ENCODE results near the gene PRR16.

The PRR16 gene

DNA sequence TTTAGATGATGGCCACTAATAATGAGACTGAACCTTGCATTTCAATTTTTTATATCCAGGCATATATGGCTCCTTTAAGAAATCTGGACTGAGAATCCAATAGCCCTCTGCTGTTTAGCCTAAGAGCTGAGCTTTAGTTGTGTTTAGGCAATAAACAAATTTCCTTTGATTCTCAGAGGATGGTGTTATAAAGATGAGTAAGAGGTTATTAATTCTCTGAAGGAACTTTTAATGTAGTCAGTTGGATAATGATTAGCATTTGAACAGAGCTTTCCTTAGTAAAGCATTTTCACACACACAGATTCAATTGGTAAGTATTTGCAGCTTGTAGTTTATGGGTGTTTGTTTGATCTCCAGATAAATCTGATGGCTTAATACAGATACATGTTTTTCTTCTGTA, 149.6 kb downstream of the PRR16 start:
- Histone ChIP-seq H3K9me3 (ENCODE audit: severe bottlenecking) (no peaks in the 10 kb centered on the region), H3K4me1 (ENCODE audit: insufficient read depth, poor library complexity, severe bottlenecking) (peaks cover 47% of the 10 kb centered on the region), H3K27me3 (ENCODE audit: insufficient read depth, poor library complexity, severe bottlenecking) (no peaks in the 10 kb centered on the region), H3K27ac (ENCODE audit: poor library complexity, severe bottlenecking) (peak overlapping the region; percentile 82), H3K36me3 (ENCODE audit: low read depth) (no peaks in the 10 kb centered on the region), H3K4me3 (ENCODE audit: severe bottlenecking) (no peak overlapping the region)
- DNase-seq (ENCODE audit: low spot score) = no peak
- TF ChIP-seq, protein P1, sequence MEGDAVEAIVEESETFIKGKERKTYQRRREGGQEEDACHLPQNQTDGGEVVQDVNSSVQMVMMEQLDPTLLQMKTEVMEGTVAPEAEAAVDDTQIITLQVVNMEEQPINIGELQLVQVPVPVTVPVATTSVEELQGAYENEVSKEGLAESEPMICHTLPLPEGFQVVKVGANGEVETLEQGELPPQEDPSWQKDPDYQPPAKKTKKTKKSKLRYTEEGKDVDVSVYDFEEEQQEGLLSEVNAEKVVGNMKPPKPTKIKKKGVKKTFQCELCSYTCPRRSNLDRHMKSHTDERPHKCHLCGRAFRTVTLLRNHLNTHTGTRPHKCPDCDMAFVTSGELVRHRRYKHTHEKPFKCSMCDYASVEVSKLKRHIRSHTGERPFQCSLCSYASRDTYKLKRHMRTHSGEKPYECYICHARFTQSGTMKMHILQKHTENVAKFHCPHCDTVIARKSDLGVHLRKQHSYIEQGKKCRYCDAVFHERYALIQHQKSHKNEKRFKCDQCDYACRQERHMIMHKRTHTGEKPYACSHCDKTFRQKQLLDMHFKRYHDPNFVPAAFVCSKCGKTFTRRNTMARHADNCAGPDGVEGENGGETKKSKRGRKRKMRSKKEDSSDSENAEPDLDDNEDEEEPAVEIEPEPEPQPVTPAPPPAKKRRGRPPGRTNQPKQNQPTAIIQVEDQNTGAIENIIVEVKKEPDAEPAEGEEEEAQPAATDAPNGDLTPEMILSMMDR (IDR thresholded peaks at IDR 0.05; ENCODE audit: poor library complexity, severe bottlenecking) = no peak
- no peak for ATAC-seq (ENCODE audit: low read depth)

DNA sequence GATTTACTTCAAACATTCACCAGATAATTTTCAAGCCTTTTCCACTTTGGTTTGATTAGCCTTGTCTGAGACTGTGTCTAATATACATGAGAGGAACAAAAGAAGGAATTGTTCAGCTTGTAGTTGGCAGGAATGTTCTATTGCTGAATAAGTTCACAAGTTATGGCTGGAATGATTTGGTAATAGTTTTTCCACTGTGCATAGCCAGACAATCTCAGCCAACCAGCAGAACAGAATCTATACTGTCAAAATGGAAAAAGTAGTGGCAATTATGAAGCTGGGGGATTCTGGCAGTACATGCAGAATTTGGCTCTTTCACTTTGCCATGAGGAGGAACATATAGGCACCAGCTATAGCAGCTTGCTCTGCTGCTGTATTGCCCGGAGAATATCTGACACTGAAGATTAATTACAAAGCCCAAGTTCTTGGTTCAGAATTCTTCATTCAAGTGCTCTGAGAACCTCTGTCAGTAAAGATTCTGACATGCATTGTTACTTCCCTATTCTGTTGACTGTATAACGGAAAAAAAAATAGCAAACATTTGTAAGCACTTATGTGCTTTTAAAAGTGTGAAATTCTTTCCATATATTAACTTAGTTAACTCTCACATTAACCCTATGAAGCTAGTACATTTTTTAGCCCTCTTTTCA, 150.6 kb downstream of the PRR16 start:
- H3K27ac ChIP-seq (ENCODE audit: poor library complexity, severe bottlenecking) = peak overlapping the region; percentile 82
- H3K4me1 ChIP-seq (ENCODE audit: insufficient read depth, poor library complexity, severe bottlenecking) = peaks cover 41% of the 10 kb centered on the region
- no peaks in the 10 kb centered on the region for H3K9me3 ChIP-seq (ENCODE audit: severe bottlenecking)
- no peaks in the 10 kb centered on the region for H3K36me3 ChIP-seq (ENCODE audit: low read depth)
- no peak overlapping the region for H3K4me3 ChIP-seq (ENCODE audit: severe bottlenecking)
- TF ChIP-seq, protein P1 (IDR thresholded peaks at IDR 0.05; ENCODE audit: poor library complexity, severe bottlenecking) = no peak
- ATAC-seq (ENCODE audit: low read depth) (peak; percentile 64), DNase-seq (ENCODE audit: low spot score) (no peak)
- no peaks in the 10 kb centered on the region for H3K27me3 ChIP-seq (ENCODE audit: insufficient read depth, poor library complexity, severe bottlenecking)

DNA sequence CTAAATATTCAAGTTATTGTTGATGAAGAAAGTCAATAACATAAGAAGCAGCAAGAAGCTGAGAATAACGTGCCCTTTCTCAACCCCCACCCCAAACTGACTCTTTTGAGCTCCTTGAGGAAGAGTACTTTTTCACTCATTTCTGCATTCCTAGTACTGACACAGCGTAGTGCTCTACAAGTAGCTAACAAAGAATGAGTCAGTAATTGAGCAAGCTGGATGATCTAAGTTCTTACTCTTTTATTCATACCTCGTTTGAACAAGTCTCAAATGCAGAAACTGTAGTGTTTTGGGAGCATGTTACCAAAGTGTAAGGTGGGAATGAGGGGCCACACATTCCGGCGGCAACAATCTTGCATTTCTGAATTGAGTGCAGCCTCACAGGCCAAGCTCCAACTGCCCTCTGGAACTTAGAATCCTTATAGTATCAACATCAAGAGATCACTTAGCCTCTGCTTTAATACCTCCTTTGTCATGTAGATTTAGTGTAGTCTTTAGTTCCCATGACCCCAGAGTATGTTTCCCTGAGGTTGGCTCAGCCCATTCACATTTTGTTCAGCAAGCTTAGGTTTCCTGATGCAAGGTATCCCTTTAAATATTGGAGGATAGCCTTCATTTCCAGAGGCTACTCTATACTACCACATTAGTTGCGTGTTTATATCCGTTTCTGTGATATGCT, 152.0 kb downstream of the PRR16 start:
- no peak for DNase-seq (ENCODE audit: low spot score)

DNA sequence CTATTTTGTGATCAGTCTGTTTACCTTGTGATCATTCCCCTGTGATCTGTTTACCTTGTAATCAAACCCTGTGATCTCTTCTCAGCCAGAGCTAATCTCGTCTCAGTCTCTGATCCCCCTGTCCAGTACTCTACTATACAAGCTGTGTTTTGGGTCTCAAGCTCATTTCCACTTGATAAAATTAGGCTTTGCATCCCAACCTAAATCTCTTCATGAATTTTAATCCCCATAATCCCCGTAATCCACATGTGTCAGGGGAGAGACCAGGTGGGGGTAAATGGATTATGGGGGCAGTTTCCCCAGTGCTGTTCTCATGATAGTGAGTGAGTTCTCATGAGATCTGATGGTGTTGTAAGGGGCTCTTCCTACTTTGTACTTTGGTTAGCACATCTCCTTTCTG, 157.2 kb downstream of the PRR16 start:
- H3K4me3 ChIP-seq (ENCODE audit: severe bottlenecking) = no peak overlapping the region
- H3K27me3 ChIP-seq (ENCODE audit: insufficient read depth, poor library complexity, severe bottlenecking) = no peaks in the 10 kb centered on the region
- TF ChIP-seq, protein P1 (IDR thresholded peaks at IDR 0.05; ENCODE audit: poor library complexity, severe bottlenecking) = no peak
- H3K27ac ChIP-seq (ENCODE audit: poor library complexity, severe bottlenecking) = no peak overlapping the region
- H3K4me1 ChIP-seq (ENCODE audit: insufficient read depth, poor library complexity, severe bottlenecking) = peaks cover 23% of the 10 kb centered on the region
- no peaks in the 10 kb centered on the region for H3K36me3 ChIP-seq (ENCODE audit: low read depth)
- ATAC-seq (ENCODE audit: low read depth) (no peak), DNase-seq (ENCODE audit: low spot score) (no peak)
- H3K9me3 ChIP-seq (ENCODE audit: severe bottlenecking) = no peaks in the 10 kb centered on the region

More for the DNA sequence above, 152.0 kb downstream of the PRR16 start:
- H3K27ac ChIP-seq (ENCODE audit: poor library complexity, severe bottlenecking) = peak overlapping the region; percentile 82
- no peaks in the 10 kb centered on the region for H3K27me3 ChIP-seq (ENCODE audit: insufficient read depth, poor library complexity, severe bottlenecking)
- peaks cover 39% of the 10 kb centered on the region for H3K4me1 ChIP-seq (ENCODE audit: insufficient read depth, poor library complexity, severe bottlenecking)
- H3K4me3 ChIP-seq (ENCODE audit: severe bottlenecking) = no peak overlapping the region
- ATAC-seq (ENCODE audit: low read depth) = peak; percentile 96
- H3K9me3 ChIP-seq (ENCODE audit: severe bottlenecking) = no peaks in the 10 kb centered on the region
- H3K36me3 ChIP-seq (ENCODE audit: low read depth) = no peaks in the 10 kb centered on the region
- TF ChIP-seq, protein P1 (IDR thresholded peaks at IDR 0.05; ENCODE audit: poor library complexity, severe bottlenecking) = no peak

Data from RWPE2 (cell line).